CD4-positive, alpha-beta T cell treated with Interleukin-6 for 4 hours (primary cell): ENCODE results near the gene CERS4.
"Not testable (repeated sequence)": the region's sequence is repeated elsewhere in the genome, so short reads cannot be mapped to it uniquely, and the experiment has no call there.

Experiments
- DNase-seq: peaks from one replicate; pipeline ENCODE4 v3.0.0-alpha.2; 2020; ENCODE audit warnings: mixed read lengths

The CERS4 gene, protein sequence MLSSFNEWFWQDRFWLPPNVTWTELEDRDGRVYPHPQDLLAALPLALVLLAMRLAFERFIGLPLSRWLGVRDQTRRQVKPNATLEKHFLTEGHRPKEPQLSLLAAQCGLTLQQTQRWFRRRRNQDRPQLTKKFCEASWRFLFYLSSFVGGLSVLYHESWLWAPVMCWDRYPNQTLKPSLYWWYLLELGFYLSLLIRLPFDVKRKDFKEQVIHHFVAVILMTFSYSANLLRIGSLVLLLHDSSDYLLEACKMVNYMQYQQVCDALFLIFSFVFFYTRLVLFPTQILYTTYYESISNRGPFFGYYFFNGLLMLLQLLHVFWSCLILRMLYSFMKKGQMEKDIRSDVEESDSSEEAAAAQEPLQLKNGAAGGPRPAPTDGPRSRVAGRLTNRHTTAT

GRCh38 chr19:8208922-8209461 lies at the start of gene CERS4:
Gene CERS4 (plus strand): TSS chr19:8209370. CDS start chr19:8251077, 41,707 bp downstream.
- peak; percentile 93 for DNase-seq

DNA sequence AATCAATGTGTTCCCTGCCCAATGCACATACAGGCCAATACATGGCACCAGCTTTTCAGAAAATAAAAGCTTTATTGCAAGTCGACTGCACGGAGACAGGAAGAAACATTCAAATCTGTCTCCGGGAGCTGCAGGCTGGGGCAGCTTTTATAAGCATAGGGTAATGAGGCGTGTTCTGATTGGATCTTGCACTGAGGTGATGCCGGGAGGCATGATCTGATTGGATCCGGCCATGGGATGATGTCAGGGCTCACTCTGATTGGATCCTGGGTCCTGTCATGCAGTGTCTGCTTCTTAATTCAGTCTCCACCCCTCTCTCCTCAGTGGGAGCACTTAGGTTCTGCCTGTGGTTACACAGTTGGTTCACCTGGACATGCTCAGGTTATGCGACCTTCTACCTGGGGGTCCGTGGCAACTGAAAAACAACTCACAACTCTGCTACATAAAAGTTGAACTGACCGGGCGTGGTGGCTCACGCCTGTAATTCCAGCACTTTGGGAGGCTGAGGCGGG lies 48.0 kb upstream of the CERS4 start:
- DNase-seq = no peak

GRCh38 chr19:8163759-8164158 lies 45.4 kb upstream of the CERS4 start:
- DNase-seq = no peak

GRCh38 chr19:8167985-8168384 lies 41.2 kb upstream of the CERS4 start:
- DNase-seq = no peak

DNA sequence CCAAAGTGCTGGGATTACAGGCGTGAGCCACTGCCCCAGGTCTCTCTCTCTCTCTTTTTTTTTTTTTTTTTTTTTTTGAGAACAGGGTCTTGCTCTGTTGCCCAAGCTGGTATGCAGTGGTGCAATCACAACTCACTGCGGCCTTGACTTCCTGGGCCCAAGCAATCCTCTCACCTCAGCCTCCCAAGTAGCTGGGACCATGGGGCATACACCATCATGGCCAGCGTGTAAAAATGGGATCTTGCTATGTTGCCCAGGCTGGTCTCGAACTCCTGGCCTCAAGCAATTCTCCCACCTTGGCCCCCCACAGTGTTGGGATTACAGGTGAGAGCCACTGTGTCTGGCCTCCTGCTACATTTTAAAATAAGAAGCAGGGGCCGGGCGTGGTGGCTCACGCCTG lies 40.6 kb upstream of the CERS4 start:
- DNase-seq = no peak

DNA sequence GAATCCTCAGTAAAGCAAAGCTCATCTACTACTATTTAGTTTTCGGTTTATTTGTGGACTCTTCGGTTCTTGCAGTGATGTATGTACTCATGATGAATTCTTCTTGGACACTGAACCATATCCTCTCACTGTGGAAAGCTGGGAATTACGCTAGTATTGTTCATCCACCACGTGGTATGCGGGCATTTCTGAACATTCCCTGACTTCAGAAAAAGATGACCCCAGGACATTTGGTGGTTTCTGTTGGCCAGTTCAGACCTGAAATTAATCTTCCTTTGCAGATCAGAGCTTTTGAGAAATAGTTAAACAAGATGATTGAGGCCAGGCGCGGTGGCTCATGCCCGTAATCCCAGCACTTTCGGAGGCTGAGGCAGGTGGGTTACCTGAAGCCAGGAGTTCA lies 34.5 kb upstream of the CERS4 start:
- no peak for DNase-seq

DNA sequence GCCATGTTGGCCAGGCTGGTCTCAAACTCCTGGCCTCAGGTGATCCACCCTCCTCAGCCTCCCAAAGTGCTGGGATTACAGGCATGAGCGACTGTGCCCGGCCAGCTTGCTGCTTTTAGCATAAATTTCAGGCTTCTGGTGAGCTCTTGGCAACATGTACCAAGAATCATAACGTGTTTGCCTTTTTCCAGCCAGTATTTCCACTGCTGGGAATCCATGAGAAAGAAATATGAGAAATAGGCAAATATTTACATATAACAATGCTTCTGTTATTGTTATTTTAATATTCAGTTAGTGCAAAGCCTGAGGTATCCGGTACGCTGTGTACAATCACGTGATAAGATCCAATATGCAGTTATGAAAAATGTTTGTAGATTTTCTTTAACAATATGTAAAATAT lies 29.2 kb upstream of the CERS4 start:
- no peak for DNase-seq

DNA sequence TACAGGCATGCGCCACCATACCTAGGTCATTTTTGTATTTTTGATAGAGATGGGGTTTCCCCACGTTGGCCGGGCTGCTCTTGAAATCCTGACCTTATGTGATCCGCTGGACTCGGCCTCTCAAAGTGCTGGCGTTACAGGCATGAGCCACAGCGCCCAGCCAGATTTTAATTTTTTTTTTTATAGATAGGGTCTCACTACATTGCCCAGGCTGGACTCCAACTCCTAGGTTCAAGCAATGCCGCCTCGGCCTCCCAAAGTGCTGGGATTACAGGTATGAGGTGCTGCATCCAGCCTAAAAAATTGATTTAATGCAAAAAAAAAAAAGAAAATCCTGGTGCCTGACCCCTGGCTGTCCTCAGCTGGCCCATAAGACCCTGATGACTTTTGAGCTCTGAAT lies 24.9 kb upstream of the CERS4 start:
- DNase-seq = no peak

DNA sequence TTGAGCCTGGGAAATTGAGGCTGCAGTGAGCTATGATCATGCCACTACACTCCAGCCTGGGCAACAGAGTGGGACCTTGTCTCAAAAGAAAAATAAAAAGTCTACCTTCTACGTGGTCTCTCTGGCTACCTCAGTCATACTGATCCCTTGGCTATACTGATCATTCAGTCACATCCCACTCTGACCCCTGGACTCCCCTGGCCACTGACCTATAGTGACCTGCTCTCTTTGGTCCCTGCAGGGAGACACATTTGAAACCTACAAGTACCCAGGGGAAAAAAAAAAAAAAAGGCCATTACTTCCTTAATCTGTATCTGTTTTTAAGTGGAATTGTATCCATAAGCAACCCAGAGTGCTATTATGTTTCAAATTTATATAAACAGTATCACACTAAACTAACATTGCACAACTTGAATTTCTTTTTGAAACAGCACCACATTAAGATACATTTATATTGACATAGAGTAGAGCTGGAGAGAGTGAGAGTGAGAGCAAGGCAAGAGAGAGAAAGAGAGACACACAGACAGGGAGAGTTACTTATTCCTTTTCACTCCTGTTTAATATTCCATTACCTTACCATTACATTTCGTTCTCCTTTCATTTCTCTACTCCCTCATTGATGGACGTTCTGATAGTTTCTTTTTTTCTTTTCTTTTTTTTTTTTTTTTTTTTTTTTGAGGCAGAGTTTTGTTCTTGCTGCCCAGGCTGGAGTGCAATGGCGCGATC lies 23.7 kb upstream of the CERS4 start:
- no peak for DNase-seq

GRCh38 chr19:8192221-8192820 lies 16.8 kb upstream of the CERS4 start:
- no peak for DNase-seq

DNA sequence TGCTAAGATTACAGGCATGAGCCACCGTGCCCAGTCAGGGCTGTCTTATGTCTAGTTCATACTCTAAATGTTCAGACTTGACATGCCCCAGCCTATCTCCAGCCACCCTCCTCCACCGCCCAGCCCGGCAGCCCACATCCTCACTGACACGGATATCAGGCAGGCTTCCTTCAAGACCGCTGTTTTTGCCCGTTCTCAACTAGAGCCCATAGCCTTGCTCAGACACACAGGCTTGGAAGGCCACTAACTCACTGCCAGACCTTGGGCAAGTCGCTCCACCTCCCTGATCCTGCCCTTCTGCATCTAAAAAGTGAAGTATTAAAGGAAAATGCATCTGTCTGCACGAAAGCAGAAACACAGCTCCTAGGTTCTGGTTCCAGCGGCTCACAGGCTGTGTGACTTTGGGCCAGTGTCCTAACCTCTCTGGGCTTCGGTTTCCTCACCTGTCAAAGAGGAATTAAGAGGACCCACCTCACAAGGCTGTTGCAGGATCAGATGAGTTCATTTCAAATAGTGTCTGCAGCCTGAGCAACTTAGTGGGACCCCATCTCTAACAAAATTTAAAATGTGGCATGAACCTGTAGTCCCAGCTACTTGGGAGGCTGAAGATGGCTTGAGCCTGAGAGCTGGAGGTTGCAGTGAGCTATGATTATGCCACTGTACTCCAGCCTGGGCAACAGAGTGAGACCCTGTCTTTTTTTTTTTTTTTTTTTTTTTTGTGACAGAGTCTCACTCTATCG lies 14.5 kb upstream of the CERS4 start:
- DNase-seq = peak; percentile 70

DNA sequence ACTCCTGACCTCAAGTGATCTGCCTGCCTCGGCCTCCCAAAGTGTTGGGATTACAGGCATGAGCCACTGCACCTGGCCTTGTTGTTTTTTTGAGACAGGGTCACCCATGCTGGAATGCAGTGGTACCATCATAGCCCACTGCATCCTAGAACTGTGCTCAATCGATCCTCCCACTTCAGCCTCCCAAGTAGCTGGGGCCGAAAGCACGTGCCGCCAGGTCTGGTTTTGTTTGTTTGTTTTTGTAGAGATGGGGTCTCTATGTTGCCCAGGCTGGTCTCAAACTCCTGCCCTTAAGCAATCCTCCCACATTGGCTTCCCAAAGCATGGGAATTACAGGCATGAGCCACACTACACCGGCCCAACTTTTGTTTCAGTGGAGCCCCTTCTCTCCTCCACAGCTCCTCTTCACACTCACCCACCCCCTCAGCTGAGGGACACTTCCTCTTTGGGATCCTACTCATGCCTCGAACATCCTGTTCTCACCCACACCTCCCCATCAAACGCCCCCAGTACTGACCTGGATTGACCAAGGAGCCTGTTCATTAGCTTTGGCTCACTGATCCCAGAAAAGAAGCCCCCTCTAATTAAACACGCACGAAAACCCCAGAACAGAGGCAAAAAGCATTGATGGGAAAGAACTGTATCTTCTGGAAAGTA lies 12.8 kb upstream of the CERS4 start:
- no peak for DNase-seq

DNA sequence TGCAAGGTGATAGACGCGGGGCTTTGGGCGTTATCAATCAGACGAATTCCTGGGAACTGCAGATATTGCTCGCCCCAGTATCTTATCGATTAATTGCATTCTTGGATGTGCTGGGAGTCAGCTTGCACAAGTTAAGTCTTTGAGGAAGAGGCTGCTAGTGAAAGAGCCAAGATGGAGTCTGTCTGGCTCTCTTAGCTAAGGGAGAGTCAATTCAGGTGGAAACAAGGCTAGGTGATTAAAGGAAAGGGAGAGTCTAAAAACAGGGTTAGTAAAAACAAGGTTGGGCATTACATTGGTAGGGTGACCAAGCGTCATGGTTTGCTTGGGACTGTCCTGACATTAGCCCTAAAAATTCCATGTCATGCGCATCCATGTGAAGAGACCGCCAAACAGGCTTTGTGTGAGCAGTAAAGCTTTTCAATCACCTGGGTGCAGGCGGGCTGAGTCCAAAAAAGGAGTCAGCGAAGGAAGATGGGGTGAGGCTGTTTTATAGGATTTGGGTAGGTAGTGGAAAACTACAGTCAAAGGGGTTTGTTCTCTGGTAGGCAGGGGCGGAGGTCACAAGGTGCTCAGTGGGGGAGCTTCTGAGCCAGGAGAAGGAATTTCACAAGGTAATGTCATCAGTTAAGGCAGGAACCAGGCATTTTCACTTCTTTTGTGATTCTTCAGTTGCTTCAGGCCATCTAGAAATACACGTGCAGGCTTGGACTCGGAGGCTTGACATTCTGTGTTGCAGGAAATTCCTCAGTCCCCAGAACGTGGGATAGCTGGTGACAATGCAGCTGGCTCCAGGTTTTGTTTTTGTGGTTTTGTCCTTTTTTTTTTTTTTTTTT lies 5.7 kb upstream of the CERS4 start:
- not testable (repeated sequence) for DNase-seq

DNA sequence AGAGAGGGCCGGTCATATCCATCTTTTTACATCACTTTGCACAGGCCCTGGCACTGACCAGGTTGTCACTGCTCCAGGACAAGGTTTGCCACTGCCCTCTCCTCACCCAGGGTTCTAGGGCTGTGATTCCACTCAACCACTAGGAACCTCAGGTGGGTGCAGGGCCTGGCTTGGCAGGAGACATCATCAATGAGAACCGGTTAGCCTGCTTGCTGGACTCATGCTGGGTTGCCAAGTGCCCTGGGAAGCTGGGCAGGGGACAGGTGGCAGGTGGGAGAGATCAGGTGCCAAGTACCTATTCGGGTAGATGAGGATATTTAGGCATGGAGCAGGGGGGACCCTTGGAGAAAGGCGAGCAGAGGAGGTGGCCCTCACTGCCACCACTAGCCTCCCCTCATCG lies 4.2 kb upstream of the CERS4 start:
- no peak for DNase-seq

GRCh38 chr19:8206147-8207087 lies 2.8 kb upstream of the CERS4 start:
- DNase-seq = no peak

GRCh38 chr19:8207326-8207725 lies 1.8 kb upstream of the CERS4 start:
- not testable (repeated sequence) for DNase-seq

- DNase-seq = no peak
Measured at GRCh38 chr19:8208119-8208921, 850 bp upstream of the CERS4 start.

DNA sequence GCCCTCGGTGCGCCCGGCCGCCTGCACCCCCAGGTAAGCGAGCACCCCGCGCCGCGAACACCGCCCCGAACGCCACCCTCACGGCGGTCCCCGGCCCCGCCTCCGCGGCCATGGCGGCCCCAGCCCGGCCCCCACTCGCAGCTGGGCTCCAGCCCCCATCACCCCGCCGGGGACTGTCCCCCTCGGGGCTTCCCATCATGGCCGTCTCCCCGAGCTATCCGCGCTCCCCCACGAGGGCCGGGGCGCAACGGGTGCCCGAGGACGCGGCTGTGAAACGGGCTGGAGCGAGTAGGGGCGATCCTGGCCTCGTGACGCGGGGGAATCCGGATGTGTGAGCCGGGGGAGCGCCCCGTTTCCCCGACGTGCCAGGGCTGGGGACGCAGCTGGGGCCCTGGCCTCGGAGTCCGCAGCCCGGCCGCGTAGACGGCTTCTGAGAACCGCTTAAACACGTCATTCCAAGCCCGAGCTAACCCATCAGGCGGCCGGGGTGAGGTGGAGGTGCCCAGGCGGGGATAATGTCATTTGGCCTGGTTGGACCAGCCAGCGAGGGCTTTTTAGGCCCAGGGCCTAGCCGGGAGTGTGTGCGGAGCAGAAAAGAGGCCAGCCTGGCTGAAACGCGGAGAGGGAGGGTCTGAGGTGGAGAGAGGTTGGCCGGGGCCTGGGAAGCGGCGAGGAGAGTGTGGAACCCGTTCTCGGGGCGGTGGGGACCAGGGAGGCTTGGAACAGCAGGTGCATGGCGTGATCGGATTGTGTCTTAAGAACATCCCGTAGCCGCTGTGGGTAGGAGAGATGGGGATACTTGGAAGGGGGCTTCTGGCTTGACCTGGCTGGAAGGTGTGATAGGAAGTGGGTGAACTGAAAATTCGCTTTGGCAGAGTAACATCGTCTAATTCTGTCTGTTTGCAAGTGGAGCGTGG lies 550 bp downstream of the CERS4 start:
- DNase-seq = peak; percentile 86
